GM18909 (cell line): ENCODE measurements around the gene ARHGAP22.

Experiments used
- ATAC-seq: cut with Tn5 transposase; IDR thresholded peaks from one replicate; pipeline ENCODE4 v1.9.1; 2021; ENCODE audit warnings: mild to moderate bottlenecking; ENCODE audit not compliant: unreplicated experiment, poor library complexity

Gene ARHGAP22

GRCh38 chr10:48554656-48555055, 50.2 kb downstream of the ARHGAP22 start:
- no peak for ATAC-seq

- no peak for ATAC-seq
Measured at GRCh38 chr10:48554246-48554645, 50.6 kb downstream of the ARHGAP22 start.

DNA sequence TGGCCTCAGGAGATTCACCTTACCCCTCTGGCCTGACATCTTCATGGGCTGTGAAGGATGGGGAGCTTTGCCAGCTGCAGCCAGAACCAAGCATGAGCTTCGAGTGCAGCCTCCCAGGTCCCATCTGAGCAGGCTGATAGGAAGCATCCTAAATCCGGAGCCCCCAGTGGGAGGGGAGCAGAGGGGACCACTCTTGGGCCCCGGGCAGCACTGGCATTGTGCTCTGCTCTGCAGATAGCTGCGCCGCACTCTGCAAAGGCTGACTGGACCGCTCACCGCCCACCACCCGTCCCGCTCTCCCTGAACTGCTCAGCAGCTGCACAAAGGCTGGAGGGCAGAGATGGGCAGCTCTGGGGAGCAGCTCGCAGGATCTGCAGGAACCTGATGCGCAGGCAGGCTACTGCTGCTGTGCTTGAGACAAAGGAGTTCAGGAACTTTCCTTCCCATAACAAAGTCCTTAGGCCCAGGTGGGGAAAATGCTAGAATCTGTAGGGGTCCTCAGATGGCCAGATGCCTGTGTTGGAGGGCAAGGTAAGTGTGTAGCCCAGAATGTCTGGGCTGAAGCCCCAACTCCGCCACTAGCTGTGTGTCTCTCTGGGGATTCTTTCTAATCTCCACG, 51.8 kb downstream of the ARHGAP22 start:
- ATAC-seq = no peak

DNA sequence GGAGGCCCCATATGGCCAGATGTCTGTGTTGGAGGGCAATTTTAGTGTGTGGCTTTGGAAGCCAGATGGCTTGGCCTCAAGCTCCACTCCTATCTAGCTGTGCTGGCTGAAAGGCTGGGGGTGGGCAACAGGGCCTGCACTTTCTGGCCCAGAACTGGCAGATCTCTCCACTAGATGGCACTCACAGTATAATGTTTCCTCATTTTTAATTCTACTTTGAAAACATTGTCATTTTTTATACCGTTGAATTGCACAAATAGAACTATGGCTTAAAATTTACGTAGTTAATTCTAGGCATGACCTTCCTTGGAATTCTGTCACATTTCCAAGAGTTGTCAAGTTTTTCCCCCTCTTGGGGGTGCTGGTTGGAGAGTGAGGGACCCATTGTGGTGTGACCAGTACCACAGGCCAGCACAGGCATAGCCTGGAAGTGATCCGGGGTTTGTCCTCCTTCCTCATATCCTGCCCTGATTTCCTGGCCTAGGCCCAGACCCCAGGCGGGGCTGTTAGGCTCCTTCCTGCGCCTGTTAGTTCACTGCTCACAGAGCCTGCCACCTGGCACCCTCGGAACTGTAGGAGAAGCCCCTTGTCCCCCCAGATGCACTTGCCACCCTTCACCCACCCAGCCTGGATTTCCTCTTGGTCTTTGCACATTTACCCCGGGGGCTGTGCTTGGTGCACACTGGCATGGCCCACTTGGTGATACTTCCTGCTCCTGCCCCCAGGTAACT, 52.8 kb downstream of the ARHGAP22 start:
- no peak for ATAC-seq

GRCh38 chr10:48550977-48551376, 53.9 kb downstream of the ARHGAP22 start:
- no peak for ATAC-seq

- ATAC-seq = no peak
Measured at GRCh38 chr10:48550071-48550691, 54.7 kb downstream of the ARHGAP22 start.

- ATAC-seq = no peak
Measured at GRCh38 chr10:48549236-48549635, 55.6 kb downstream of the ARHGAP22 start.

GRCh38 chr10:48548531-48549135, 56.2 kb downstream of the ARHGAP22 start:
- no peak for ATAC-seq

DNA sequence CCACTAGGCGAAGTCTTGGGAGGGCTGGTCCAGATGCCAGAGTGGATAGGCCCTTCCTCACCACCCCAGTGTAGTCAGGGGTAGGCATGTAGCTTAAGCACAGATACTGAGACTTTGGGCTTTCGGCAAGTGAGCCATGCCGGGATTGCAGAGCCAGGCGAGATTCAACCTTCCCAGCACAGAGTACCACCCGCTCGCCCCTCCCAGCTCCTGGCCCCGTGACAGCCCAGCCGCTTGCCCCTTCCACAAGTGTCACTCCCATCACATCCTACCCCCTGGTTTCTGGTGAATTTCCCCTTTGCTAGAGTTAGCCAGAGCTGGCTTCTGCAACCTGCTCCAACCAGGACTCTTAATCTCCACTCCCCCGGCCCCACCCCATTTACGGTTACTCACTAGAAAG, 56.9 kb downstream of the ARHGAP22 start:
- no peak for ATAC-seq

- ATAC-seq = no peak
Measured at GRCh38 chr10:48547061-48547895, 57.6 kb downstream of the ARHGAP22 start.

- no peak for ATAC-seq
Measured at GRCh38 chr10:48545462-48546145, 59.3 kb downstream of the ARHGAP22 start.

DNA sequence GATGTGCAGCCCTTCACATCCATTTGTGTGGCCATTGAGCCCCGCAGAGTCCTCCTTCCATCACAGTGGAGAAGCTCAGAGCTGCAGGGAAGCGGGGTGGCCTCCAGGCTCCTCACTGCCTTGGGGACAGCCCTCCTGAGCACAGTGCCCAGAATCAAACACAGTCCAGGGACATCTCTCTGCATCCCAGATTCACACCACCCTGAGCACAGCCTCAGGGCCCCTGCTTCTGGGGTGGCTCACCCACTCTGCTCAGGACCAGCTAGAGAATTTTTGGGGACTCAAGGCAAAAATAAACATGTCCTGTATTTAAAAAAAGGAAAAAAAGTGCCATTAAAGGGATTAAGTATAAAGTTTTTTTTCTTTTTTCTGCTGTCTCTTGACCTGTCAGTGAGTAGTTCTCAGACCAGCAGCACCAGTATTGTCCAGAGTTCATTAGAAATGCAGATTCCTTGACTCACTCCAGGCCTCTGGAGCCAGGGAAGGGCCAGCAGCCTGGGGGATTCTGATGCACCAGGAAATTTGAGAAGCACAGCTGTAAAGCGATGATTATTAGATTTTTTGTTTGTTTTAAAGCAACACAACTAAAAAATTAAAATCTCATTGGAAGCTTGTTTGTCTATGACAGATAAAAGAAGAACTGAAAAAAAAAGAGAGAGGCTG, 61.6 kb downstream of the ARHGAP22 start:
- no peak for ATAC-seq

- no peak for ATAC-seq
Measured at GRCh38 chr10:48542471-48543181, 62.2 kb downstream of the ARHGAP22 start.

DNA sequence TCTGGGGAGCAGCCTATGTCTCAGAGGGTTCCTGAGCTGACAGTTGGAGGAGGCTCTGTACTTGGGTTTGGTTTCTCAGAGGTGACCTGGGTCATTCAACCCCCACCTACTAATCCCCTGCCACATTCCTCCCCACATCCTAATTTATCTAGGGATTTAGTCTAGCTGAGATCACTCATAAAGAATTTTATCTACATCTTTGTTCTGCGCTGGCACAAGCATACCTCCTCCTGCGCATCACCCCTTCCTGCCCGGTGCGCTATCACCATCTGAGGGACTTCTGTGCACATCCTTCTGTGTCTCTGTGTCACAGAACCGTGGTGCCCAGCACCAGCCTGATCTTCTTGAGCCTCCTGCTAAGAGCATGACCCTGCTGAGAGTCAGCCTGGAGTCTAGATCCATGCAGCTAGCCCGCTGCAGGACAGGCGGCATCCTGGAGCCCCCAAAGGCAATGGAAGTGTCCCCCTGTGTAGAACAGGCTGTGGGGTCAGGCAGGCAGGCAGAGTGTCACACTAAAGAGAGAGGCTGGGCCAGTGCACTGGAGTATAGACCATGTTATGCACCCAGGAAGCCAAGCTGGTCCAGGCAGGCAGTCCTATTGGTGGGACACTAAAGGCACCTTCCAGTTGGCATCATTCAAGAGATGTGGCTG, 63.6 kb downstream of the ARHGAP22 start:
- no peak for ATAC-seq

- no peak for ATAC-seq
Measured at GRCh38 chr10:48538611-48539010, 66.3 kb downstream of the ARHGAP22 start.

GRCh38 chr10:48536916-48537890, 67.7 kb downstream of the ARHGAP22 start:
- no peak for ATAC-seq

GRCh38 chr10:48536156-48536500, 68.7 kb downstream of the ARHGAP22 start:
- no peak for ATAC-seq
